Measurements from ENCODE around the gene CYLD.

DNA sequence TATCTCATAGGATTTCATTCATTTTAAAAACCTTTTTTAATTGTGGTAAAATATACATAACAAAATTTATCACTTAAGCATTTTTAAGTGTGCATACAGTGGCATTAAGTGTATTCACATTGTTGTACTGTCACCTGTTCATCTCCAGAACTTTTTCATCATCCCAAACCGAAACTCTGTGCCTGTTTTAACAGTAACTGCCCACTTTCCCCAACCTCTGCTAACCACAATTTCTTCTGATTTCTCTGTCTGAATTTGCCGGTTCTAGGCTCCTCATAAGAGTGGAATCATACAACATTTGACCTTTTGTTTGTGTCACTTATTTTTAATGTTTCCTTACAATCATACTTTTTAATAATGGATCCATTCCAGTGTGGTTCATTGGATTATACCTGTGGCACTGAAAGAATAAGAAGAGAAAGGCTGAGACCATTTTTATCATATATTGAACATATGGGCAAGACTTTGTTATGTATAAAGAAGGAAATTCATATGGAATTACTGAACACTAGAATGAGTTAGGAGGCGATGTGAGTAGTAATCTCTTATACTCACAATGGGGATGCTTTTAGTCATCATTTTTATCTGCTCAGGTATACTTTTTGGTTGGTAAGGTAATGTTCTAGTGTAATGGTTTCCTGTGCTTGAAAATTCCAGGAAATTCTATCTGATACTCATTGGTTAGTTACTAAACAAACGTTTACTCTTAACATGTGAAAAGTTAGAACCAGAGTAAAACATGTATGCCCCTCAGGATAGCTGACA lies 10.8 kb downstream of the CYLD start:
- TF ChIP-seq, protein P1, sequence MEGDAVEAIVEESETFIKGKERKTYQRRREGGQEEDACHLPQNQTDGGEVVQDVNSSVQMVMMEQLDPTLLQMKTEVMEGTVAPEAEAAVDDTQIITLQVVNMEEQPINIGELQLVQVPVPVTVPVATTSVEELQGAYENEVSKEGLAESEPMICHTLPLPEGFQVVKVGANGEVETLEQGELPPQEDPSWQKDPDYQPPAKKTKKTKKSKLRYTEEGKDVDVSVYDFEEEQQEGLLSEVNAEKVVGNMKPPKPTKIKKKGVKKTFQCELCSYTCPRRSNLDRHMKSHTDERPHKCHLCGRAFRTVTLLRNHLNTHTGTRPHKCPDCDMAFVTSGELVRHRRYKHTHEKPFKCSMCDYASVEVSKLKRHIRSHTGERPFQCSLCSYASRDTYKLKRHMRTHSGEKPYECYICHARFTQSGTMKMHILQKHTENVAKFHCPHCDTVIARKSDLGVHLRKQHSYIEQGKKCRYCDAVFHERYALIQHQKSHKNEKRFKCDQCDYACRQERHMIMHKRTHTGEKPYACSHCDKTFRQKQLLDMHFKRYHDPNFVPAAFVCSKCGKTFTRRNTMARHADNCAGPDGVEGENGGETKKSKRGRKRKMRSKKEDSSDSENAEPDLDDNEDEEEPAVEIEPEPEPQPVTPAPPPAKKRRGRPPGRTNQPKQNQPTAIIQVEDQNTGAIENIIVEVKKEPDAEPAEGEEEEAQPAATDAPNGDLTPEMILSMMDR (IDR thresholded peaks at IDR 0.05): no peak
- TF ChIP-seq POLR2A (IDR thresholded peaks at IDR 0.05): no peak
